Sigmoid colon (tissue), 7 donors: Measurements from ENCODE around the gene TBC1D13. TPM values are rescaled to one million over a fixed set of nuclear protein-coding genes. Genes with fewer than 3 reads are reported as not detected.

Experiments
- polyA plus RNA-seq, 3 donors: library from polyadenylated mRNA; stranded (reverse); fragments of 200-250 nt; gene quantifications; one replicate each; pipeline ENCODE4 v1.2.3, GENCODE V29; 2013
- small RNA-seq, 3 donors: library from RNA; depleted of rRNA; stranded (forward); fragments of <200 nt; gene quantifications; one replicate each; pipeline ENCODE3, GENCODE V24; 2016
- total RNA-seq, 4 donors: library from RNA; depleted of rRNA; stranded (reverse); fragments of >200 nt; gene quantifications; one replicate each; pipeline ENCODE4 v1.1.0, GENCODE V29; 2016
- donor health status: healthy with polysubstance abuse.
- donor health status: Bipolar disorder and iron deficiency.
- donor health status: healthy.

TBC1D13 gene
- total and polyA plus RNA-seq, 7 donors = 9.0 to 25.8 (median 14.3) TPM

Small RNAs within 50 kb of the gene (small RNA-seq; reads per million reads assigned to genes)
- gene RF00017 = 0 reads per million in 3 donors

Other genes with a start within 250 kb of the TBC1D13 start
- gene SPTAN1, start 234.7 kb upstream of the TBC1D13 start, total RNA-seq = 100 to 1,000 TPM; 150 to 306 (median 163) TPM
- gene SPTAN1, start 234.7 kb upstream of the TBC1D13 start, polyA plus RNA-seq = 100 to 1,000 TPM in 1 of 3 donors, 10 to 100 TPM in 2; 43.5 to 154 (median 57.7) TPM
- 10 to 100 TPM; 21.6 to 33.0 (median 27.0) TPM for gene DYNC2I2, start 130.4 kb upstream of the TBC1D13 start, total RNA-seq
- 10 to 100 TPM; 39.6 to 87.4 (median 43.9) TPM for gene DYNC2I2, start 130.4 kb upstream of the TBC1D13 start, polyA plus RNA-seq
- 100 to 1,000 TPM; 182 to 195 (median 187) TPM for gene SET, start 98.0 kb upstream of the TBC1D13 start, total RNA-seq
- gene SET, start 98.0 kb upstream of the TBC1D13 start, polyA plus RNA-seq = 100 to 1,000 TPM in 2 of 3 donors, 10 to 100 TPM in 1; 77.2 to 172 (median 114) TPM
- gene PKN3, start 84.8 kb upstream of the TBC1D13 start, total RNA-seq = 1 to 10 TPM; 1.6 to 5.5 (median 3.1) TPM
- gene PKN3, start 84.8 kb upstream of the TBC1D13 start, polyA plus RNA-seq = 1 to 10 TPM; 1.6 to 7.2 (median 1.8) TPM
- 10 to 100 TPM; 13.3 to 46.2 (median 15.3) TPM for gene ZDHHC12, start 63.1 kb upstream of the TBC1D13 start, total RNA-seq
- 100 to 1,000 TPM in 1 of 3 donors, 10 to 100 TPM in 2; 72.6 to 123 (median 73.9) TPM for gene ZDHHC12, start 63.1 kb upstream of the TBC1D13 start, polyA plus RNA-seq
- gene ZER1, start 15.3 kb upstream of the TBC1D13 start, total RNA-seq = 10 to 100 TPM; 41.6 to 65.4 (median 51.9) TPM
- gene ZER1, start 15.3 kb upstream of the TBC1D13 start, polyA plus RNA-seq = 10 to 100 TPM; 30.0 to 37.9 (median 34.8) TPM
- gene ENDOG, start 31.2 kb downstream of the TBC1D13 start, total RNA-seq = 10 to 100 TPM in 2 of 4 donors, 1 to 10 TPM in 2; 5.9 to 15.7 (median 9.0) TPM
- 10 to 100 TPM; 30.6 to 49.0 (median 37.9) TPM for gene ENDOG, start 31.2 kb downstream of the TBC1D13 start, polyA plus RNA-seq
- 10 to 100 TPM; 12.1 to 31.6 (median 25.9) TPM for gene SPOUT1, start 42.5 kb downstream of the TBC1D13 start, total RNA-seq
- gene SPOUT1, start 42.5 kb downstream of the TBC1D13 start, polyA plus RNA-seq = 10 to 100 TPM in 1 of 3 donors, 1 to 10 TPM in 2; 4.8 to 28.1 (median 5.8) TPM
- gene KYAT1, start 94.7 kb downstream of the TBC1D13 start, total RNA-seq = 1 to 10 TPM; 3.9 to 8.0 (median 5.2) TPM
- 1 to 10 TPM in 1 of 3 donors, under 1 TPM in 2; 0.60 to 4.5 (median 0.92) TPM for gene KYAT1, start 94.7 kb downstream of the TBC1D13 start, polyA plus RNA-seq
- gene LRRC8A, start 94.9 kb downstream of the TBC1D13 start, total RNA-seq = 10 to 100 TPM; 26.0 to 59.5 (median 37.4) TPM
- gene LRRC8A, start 94.9 kb downstream of the TBC1D13 start, polyA plus RNA-seq = 10 to 100 TPM in 1 of 3 donors, 1 to 10 TPM in 2; 4.8 to 25.2 (median 8.8) TPM
- 10 to 100 TPM; 15.5 to 30.5 (median 20.1) TPM for gene PHYHD1, start 133.7 kb downstream of the TBC1D13 start, total RNA-seq
- 10 to 100 TPM in 1 of 3 donors, 1 to 10 TPM in 2; 1.6 to 13.2 (median 8.1) TPM for gene PHYHD1, start 133.7 kb downstream of the TBC1D13 start, polyA plus RNA-seq
- 10 to 100 TPM in 1 of 4 donors, 1 to 10 TPM in 3; 6.2 to 11.4 (median 9.3) TPM for gene DOLK, start 160.3 kb downstream of the TBC1D13 start, total RNA-seq
- 10 to 100 TPM in 1 of 3 donors, 1 to 10 TPM in 2; 2.4 to 11.1 (median 3.5) TPM for gene DOLK, start 160.3 kb downstream of the TBC1D13 start, polyA plus RNA-seq
- gene NUP188, start 160.4 kb downstream of the TBC1D13 start, total RNA-seq = 10 to 100 TPM; 16.6 to 28.8 (median 24.6) TPM
- 10 to 100 TPM in 1 of 3 donors, 1 to 10 TPM in 2; 3.7 to 21.3 (median 5.4) TPM for gene NUP188, start 160.4 kb downstream of the TBC1D13 start, polyA plus RNA-seq
- 10 to 100 TPM; 66.7 to 78.3 (median 72.9) TPM for gene SH3GLB2, start 241.1 kb downstream of the TBC1D13 start, total RNA-seq
- 100 to 1,000 TPM in 1 of 3 donors, 10 to 100 TPM in 2; 49.7 to 143 (median 62.5) TPM for gene SH3GLB2, start 241.1 kb downstream of the TBC1D13 start, polyA plus RNA-seq
- 10 to 100 TPM; 18.1 to 30.5 (median 25.1) TPM for gene MIGA2, start 249.4 kb downstream of the TBC1D13 start, total RNA-seq
- 10 to 100 TPM in 1 of 3 donors, 1 to 10 TPM in 2; 8.4 to 44.3 (median 9.9) TPM for gene MIGA2, start 249.4 kb downstream of the TBC1D13 start, polyA plus RNA-seq